GM18951 (cell line): Measurements from ENCODE around the gene RAB43.
"Not testable (repeated sequence)": the region's sequence is repeated elsewhere in the genome, so short reads cannot be mapped to it uniquely, and the experiment has no call there.

ENCODE experiments used
- POLR2A ChIP-seq: IDR thresholded peaks from 4 replicates; pipeline ENCODE4 v1.6.1; 2011; ENCODE audit warnings: mild to moderate bottlenecking; ENCODE audit not compliant: insufficient read length, insufficient read depth; ENCODE audit errors: extremely low read depth
- in situ Hi-C: fragments of 300-500 bp; cut with MboI; formaldehyde crosslinking; loops from one replicate; pipeline ENCODE4 v1.12.0; 2022; ENCODE audit warnings: low sequenced_read_pairs, mixed read lengths, inconsistent platforms; ENCODE audit not compliant: unreplicated experiment

Gene RAB43

GRCh38 chr3:129087138-129087702, 34.4 kb downstream of the RAB43 start:
- no peak for TF ChIP-seq POLR2A
- in situ Hi-C loops: no loop called here

GRCh38 chr3:129085818-129086217, 35.8 kb downstream of the RAB43 start:
- no peak for TF ChIP-seq POLR2A
- in situ Hi-C loops: no loop called here

- in situ Hi-C loops: no loop called here
- TF ChIP-seq POLR2A: no peak
Observed at GRCh38 chr3:129085165-129085715, 36.4 kb downstream of the RAB43 start.

- TF ChIP-seq POLR2A: no peak
- in situ Hi-C loops: no loop called here
Observed at GRCh38 chr3:129084501-129084900, 37.1 kb downstream of the RAB43 start.

- in situ Hi-C loops: no loop called here
- TF ChIP-seq POLR2A: no peak
Observed at GRCh38 chr3:129082026-129082425, 39.6 kb downstream of the RAB43 start.

GRCh38 chr3:129081503-129081902, 40.1 kb downstream of the RAB43 start:
- in situ Hi-C loops: no loop called here
- TF ChIP-seq POLR2A: no peak

GRCh38 chr3:129078510-129078909, 43.1 kb downstream of the RAB43 start:
- no peak for TF ChIP-seq POLR2A
- in situ Hi-C loops: no loop called here

- in situ Hi-C loops: no loop called here
- TF ChIP-seq POLR2A: no peak
Observed at GRCh38 chr3:129077222-129077621, 44.4 kb downstream of the RAB43 start.

- in situ Hi-C loops: no loop called here
- no peak for TF ChIP-seq POLR2A
Observed at GRCh38 chr3:129070086-129070885, 51.3 kb downstream of the RAB43 start.

GRCh38 chr3:129069313-129070085, 52.1 kb downstream of the RAB43 start:
- in situ Hi-C loops: not testable (repeated sequence)

GRCh38 chr3:129068291-129068886, 53.2 kb downstream of the RAB43 start:
- in situ Hi-C loops: no loop called here

GRCh38 chr3:129067719-129068118, 53.9 kb downstream of the RAB43 start:
- in situ Hi-C loops: not testable (repeated sequence)

More at GRCh38 chr3:129068291-129068886, 53.2 kb downstream of the RAB43 start:
- TF ChIP-seq POLR2A: no peak

GRCh38 chr3:129065720-129066073, 55.9 kb downstream of the RAB43 start:
- in situ Hi-C loops: no loop called here
- TF ChIP-seq POLR2A: no peak
